HL-60 (cell line): ENCODE data around the gene NADSYN1.

Experiments
- DNase-seq, 2 experiments: peaks; one replicate each; pipeline ENCODE4 v3.0.0-alpha.2; 2010 to 2020; ENCODE audit warnings: low read depth in 1 of 2, low spot score in 1 of 2
- H3K27ac ChIP-seq: fragments of 250-450 bp; sonication (Bioruptor Pico); replicated peaks from 2 replicates; pipeline ENCODE4 v1.5.1; 2020; ENCODE audit warnings: mild to moderate bottlenecking, moderate library complexity
- H3K27me3 ChIP-seq: fragments of 250-450 bp; sonication (Bioruptor Pico); 2 replicates; pipeline ENCODE4 v1.5.1; 2021; ENCODE audit warnings: mild to moderate bottlenecking, moderate library complexity; ENCODE audit not compliant: insufficient read depth, poor library complexity, severe bottlenecking
- H3K4me3 ChIP-seq: replicated peaks from 2 replicates; pipeline ENCODE4 v1.5.1; 2011; ENCODE audit warnings: mild to moderate bottlenecking, control low read depth, low read length; ENCODE audit not compliant: insufficient read depth
- GABPA ChIP-seq: IDR thresholded peaks from 2 replicates; pipeline ENCODE4 v1.6.1; 2012; ENCODE audit warnings: low read depth
- POLR2AphosphoS5 ChIP-seq: IDR thresholded peaks from 2 replicates; pipeline ENCODE4 v1.6.1; 2012; ENCODE audit warnings: low read depth
- SPI1 ChIP-seq: IDR thresholded peaks from 2 replicates; pipeline ENCODE4 v1.6.1; 2012; ENCODE audit warnings: low read depth, mild to moderate bottlenecking, borderline replicate concordance
- TF ChIP-seq, protein P1 (sequence below): IDR thresholded peaks from one replicate; pipeline ENCODE4 v1.5.1; 2011; ENCODE audit warnings: low read length, control low read depth, inconsistent platforms; ENCODE audit not compliant: insufficient read depth
- TF ChIP-seq, protein P2 (sequence below): IDR thresholded peaks from 2 replicates; pipeline ENCODE4 v1.6.1; 2012; ENCODE audit warnings: low read depth; ENCODE audit not compliant: insufficient replicate concordance

NADSYN1 gene

DNA sequence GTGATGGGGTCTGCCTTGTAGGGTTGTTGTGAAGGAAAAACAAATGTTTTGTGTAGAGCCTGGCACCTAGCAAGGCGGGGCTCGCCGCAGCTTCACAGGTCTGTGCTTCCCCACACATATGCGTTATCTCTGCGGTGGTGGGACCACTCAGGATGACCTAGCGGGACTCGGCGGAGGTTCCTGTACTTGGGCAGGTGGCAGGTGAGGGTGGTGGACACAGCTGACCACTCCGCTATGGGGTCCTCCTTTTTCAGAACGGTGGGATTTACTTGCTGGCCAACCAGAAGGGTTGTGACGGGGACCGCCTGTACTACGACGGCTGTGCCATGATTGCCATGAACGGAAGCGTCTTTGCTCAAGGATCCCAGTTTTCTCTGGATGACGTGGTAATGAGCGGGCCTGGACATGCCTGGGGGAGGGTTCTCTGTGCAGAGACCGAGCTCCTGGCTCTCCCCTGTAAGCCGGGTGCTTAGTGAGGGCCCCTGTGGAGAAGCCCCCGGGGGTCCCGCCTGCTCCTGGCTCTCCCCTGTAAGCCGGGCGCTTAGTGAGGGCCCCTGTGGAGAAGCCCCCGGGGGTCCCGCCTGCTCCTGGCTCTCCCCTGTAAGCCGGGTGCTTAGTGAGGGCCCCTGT, 21.3 kb downstream of the NADSYN1 start:
- no peak overlapping the region for H3K27ac ChIP-seq
- no peak overlapping the region for H3K4me3 ChIP-seq
- DNase-seq, result no peak
- TF ChIP-seq GABPA (no peak), POLR2AphosphoS5 (no peak), SPI1 (no peak)
- TF ChIP-seq, protein P1, sequence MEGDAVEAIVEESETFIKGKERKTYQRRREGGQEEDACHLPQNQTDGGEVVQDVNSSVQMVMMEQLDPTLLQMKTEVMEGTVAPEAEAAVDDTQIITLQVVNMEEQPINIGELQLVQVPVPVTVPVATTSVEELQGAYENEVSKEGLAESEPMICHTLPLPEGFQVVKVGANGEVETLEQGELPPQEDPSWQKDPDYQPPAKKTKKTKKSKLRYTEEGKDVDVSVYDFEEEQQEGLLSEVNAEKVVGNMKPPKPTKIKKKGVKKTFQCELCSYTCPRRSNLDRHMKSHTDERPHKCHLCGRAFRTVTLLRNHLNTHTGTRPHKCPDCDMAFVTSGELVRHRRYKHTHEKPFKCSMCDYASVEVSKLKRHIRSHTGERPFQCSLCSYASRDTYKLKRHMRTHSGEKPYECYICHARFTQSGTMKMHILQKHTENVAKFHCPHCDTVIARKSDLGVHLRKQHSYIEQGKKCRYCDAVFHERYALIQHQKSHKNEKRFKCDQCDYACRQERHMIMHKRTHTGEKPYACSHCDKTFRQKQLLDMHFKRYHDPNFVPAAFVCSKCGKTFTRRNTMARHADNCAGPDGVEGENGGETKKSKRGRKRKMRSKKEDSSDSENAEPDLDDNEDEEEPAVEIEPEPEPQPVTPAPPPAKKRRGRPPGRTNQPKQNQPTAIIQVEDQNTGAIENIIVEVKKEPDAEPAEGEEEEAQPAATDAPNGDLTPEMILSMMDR, result no peak
- TF ChIP-seq, protein P2, sequence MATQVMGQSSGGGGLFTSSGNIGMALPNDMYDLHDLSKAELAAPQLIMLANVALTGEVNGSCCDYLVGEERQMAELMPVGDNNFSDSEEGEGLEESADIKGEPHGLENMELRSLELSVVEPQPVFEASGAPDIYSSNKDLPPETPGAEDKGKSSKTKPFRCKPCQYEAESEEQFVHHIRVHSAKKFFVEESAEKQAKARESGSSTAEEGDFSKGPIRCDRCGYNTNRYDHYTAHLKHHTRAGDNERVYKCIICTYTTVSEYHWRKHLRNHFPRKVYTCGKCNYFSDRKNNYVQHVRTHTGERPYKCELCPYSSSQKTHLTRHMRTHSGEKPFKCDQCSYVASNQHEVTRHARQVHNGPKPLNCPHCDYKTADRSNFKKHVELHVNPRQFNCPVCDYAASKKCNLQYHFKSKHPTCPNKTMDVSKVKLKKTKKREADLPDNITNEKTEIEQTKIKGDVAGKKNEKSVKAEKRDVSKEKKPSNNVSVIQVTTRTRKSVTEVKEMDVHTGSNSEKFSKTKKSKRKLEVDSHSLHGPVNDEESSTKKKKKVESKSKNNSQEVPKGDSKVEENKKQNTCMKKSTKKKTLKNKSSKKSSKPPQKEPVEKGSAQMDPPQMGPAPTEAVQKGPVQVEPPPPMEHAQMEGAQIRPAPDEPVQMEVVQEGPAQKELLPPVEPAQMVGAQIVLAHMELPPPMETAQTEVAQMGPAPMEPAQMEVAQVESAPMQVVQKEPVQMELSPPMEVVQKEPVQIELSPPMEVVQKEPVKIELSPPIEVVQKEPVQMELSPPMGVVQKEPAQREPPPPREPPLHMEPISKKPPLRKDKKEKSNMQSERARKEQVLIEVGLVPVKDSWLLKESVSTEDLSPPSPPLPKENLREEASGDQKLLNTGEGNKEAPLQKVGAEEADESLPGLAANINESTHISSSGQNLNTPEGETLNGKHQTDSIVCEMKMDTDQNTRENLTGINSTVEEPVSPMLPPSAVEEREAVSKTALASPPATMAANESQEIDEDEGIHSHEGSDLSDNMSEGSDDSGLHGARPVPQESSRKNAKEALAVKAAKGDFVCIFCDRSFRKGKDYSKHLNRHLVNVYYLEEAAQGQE, result no peak
- H3K27me3 ChIP-seq, result no peaks in the 10 kb centered on the region

DNA sequence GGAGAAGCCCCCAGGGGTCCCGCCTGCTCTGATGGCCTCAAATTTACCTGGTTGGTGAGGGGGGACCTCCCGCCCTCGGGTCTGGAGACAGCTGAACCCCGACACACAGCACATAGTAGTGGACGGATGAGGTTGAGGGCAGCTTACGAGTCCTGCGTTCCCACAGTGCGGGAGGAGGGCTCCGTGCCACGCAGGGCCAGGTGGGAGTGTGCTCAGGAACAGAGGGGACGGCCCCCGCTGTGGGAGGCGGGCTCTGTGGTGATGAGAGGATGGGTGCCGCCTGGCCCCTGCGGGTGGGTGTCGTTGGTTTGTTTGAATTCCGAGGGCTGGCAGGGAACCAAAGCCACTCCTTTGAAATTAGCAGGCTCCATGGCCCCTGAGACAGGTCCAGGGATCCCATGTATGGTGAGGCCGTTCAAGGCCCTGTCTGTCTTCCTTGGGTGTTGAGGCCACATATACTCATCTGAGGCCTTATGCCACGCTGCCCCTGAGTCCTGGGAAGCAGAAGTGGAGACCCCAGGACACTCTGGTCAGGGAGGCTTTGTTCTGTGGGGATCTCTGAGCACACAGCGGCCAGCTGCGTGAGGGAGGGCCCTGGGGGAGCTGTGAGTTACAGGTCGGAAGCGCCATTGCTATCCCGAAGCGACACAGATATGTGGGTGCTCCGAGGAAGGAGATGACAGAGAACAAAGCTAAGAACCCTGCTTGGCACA, 21.9 kb downstream of the NADSYN1 start:
- H3K27ac ChIP-seq, result no peak overlapping the region
- no peaks in the 10 kb centered on the region for H3K27me3 ChIP-seq
- no peak for DNase-seq
- H3K4me3 ChIP-seq, result no peak overlapping the region
- no peak for TF ChIP-seq POLR2AphosphoS5
- TF ChIP-seq, protein P2, result no peak
- no peak for TF ChIP-seq GABPA
- TF ChIP-seq SPI1, result no peak
- TF ChIP-seq, protein P1, result no peak

GRCh38 chr11:71476031-71476430, 23.0 kb downstream of the NADSYN1 start:
- DNase-seq, result no peak
- Histone ChIP-seq H3K27ac (no peak overlapping the region), H3K4me3 (no peak overlapping the region), H3K27me3 (no peaks in the 10 kb centered on the region)
- TF ChIP-seq GABPA, result no peak
- TF ChIP-seq SPI1, result no peak
- no peak for TF ChIP-seq POLR2AphosphoS5
- TF ChIP-seq, protein P1, result no peak
- TF ChIP-seq, protein P2, result no peak
